ENCODE results near the gene TANGO6. TPM values are rescaled to one million over a fixed set of nuclear protein-coding genes. Genes with fewer than 3 reads are reported as not detected.

TANGO6 gene
- total RNA-seq, 1 donor, result 38.0 TPM

GRCh38 chr16:69127966-69128510 lies 284.7 kb downstream of the TANGO6 start:
- Histone ChIP-seq H3K4me2 (ENCODE audit: insufficient read depth, low read length) (no peak overlapping the region), H3K27ac (ENCODE audit: low read depth, low read length) (no peak overlapping the region), H3K4me3 (ENCODE audit: insufficient read depth, low read length) (no peak overlapping the region), H3K36me3 (ENCODE audit: insufficient read depth, low read length) (peaks cover 5% of the 10 kb centered on the region), H3K4me1 (ENCODE audit: insufficient read depth, low read length) (peaks cover 12% of the 10 kb centered on the region), H4K20me1 (ENCODE audit: insufficient read depth, low read length) (peaks cover 32% of the 10 kb centered on the region), H3K9me3 (ENCODE audit: low read depth, low read length) (no peaks in the 10 kb centered on the region), H2AFZ (ENCODE audit: low read length) (no peak overlapping the region), H3K27me3 (ENCODE audit: insufficient read depth, low read length) (no peaks in the 10 kb centered on the region), H3K79me2 (ENCODE audit: insufficient read depth, low read length) (peaks cover 91% of the 10 kb centered on the region)
- DNase-seq (ENCODE audit: insufficient read length, low spot score, missing footprints), result no peak
- no peak for TF ChIP-seq CTCF (IDR thresholded peaks at IDR 0.05; ENCODE audit: extremely low read depth, low read depth, low read length)

- H3K4me3 ChIP-seq (ENCODE audit: insufficient read depth, low read length), result peak overlapping the region; percentile 98
- H3K27ac ChIP-seq (ENCODE audit: low read depth, low read length), result peak overlapping the region; percentile 17
- no peaks in the 10 kb centered on the region for H3K27me3 ChIP-seq (ENCODE audit: insufficient read depth, low read length)
- H3K36me3 ChIP-seq (ENCODE audit: insufficient read depth, low read length), result peaks cover 5% of the 10 kb centered on the region
- no peak overlapping the region for H2AFZ ChIP-seq (ENCODE audit: low read length)
- H3K79me2 ChIP-seq (ENCODE audit: insufficient read depth, low read length), result peaks cover 95% of the 10 kb centered on the region
- DNase-seq (ENCODE audit: insufficient read length, low spot score, missing footprints), result peak; percentile 82
- peaks cover 25% of the 10 kb centered on the region for H3K4me1 ChIP-seq (ENCODE audit: insufficient read depth, low read length)
- H3K9me3 ChIP-seq (ENCODE audit: low read depth, low read length), result no peaks in the 10 kb centered on the region
- H4K20me1 ChIP-seq (ENCODE audit: insufficient read depth, low read length), result peaks cover 22% of the 10 kb centered on the region
- H3K4me2 ChIP-seq (ENCODE audit: insufficient read depth, low read length), result peak overlapping the region; percentile 94
- no peak for TF ChIP-seq CTCF (IDR thresholded peaks at IDR 0.05; ENCODE audit: extremely low read depth, low read depth, low read length)
Observed at GRCh38 chr16:69130461-69130860, 287.1 kb downstream of the TANGO6 start.

- H4K20me1 ChIP-seq (ENCODE audit: insufficient read depth, low read length), result peaks cover 15% of the 10 kb centered on the region
- H3K27me3 ChIP-seq (ENCODE audit: insufficient read depth, low read length), result no peaks in the 10 kb centered on the region
- peak; percentile 90 for DNase-seq (ENCODE audit: insufficient read length, low spot score, missing footprints)
- peak overlapping the region; percentile 94 for H3K4me2 ChIP-seq (ENCODE audit: insufficient read depth, low read length)
- H3K4me1 ChIP-seq (ENCODE audit: insufficient read depth, low read length), result peaks cover 25% of the 10 kb centered on the region
- no peaks in the 10 kb centered on the region for H3K9me3 ChIP-seq (ENCODE audit: low read depth, low read length)
- peak overlapping the region; percentile 98 for H3K4me3 ChIP-seq (ENCODE audit: insufficient read depth, low read length)
- peaks cover 5% of the 10 kb centered on the region for H3K36me3 ChIP-seq (ENCODE audit: insufficient read depth, low read length)
- TF ChIP-seq CTCF (IDR thresholded peaks at IDR 0.05; ENCODE audit: extremely low read depth, low read depth, low read length), result no peak
- H3K27ac ChIP-seq (ENCODE audit: low read depth, low read length), result peak overlapping the region; percentile 86
- peaks cover 95% of the 10 kb centered on the region for H3K79me2 ChIP-seq (ENCODE audit: insufficient read depth, low read length)
- H2AFZ ChIP-seq (ENCODE audit: low read length), result peak overlapping the region; percentile 67
Observed at GRCh38 chr16:69131167-69131838, 288.0 kb downstream of the TANGO6 start.

- Histone ChIP-seq H3K27me3 (ENCODE audit: insufficient read depth, low read length) (no peaks in the 10 kb centered on the region), H3K4me3 (ENCODE audit: insufficient read depth, low read length) (peak overlapping the region; percentile 98), H3K9me3 (ENCODE audit: low read depth, low read length) (no peaks in the 10 kb centered on the region), H3K4me1 (ENCODE audit: insufficient read depth, low read length) (peaks cover 25% of the 10 kb centered on the region), H2AFZ (ENCODE audit: low read length) (peak overlapping the region; percentile 67), H4K20me1 (ENCODE audit: insufficient read depth, low read length) (peaks cover 14% of the 10 kb centered on the region), H3K4me2 (ENCODE audit: insufficient read depth, low read length) (peak overlapping the region; percentile 94), H3K27ac (ENCODE audit: low read depth, low read length) (peak overlapping the region; percentile 86), H3K79me2 (ENCODE audit: insufficient read depth, low read length) (peaks cover 95% of the 10 kb centered on the region), H3K36me3 (ENCODE audit: insufficient read depth, low read length) (peaks cover 11% of the 10 kb centered on the region)
- no peak for TF ChIP-seq CTCF (IDR thresholded peaks at IDR 0.05; ENCODE audit: extremely low read depth, low read depth, low read length)
- DNase-seq (ENCODE audit: insufficient read length, low spot score, missing footprints), result peak; percentile 98
Observed at GRCh38 chr16:69131839-69132423, 288.6 kb downstream of the TANGO6 start.

All from osteoblast (primary cell).